Liver (tissue), 9 donors: ENCODE data around the gene MAP1LC3B. TPM values are rescaled to one million over a fixed set of nuclear protein-coding genes. Genes with fewer than 3 reads are reported as not detected.

Experiments
- DNase-seq: peaks from one replicate; pipeline ENCODE4 v3.0.0-alpha.2; 2017; ENCODE audit warnings: low spot score
- H3K27ac ChIP-seq, 2 donors: one replicate each; pipeline ENCODE4 v1.7.0; 2013; ENCODE audit warnings: inconsistent platforms in 2 of 2, low read length in 2 of 2, control low read depth in 1 of 2, low read depth in 1 of 2, mild to moderate bottlenecking in 1 of 2
- H3K27me3 ChIP-seq, 4 donors: one replicate each; pipeline versions ENCODE4 v1.6.1 to v1.7.0; 2013; ENCODE audit warnings: low read length in 3 of 4, inconsistent platforms in 1 of 4, mild to moderate bottlenecking in 1 of 4, moderate library complexity in 1 of 4; ENCODE audit not compliant: control insufficient read depth in 4 of 4, insufficient read depth in 4 of 4
- H3K36me3 ChIP-seq, 4 donors: one replicate each; pipeline versions ENCODE4 v1.6.1 to v1.7.0; 2013; ENCODE audit warnings: low read length in 3 of 4, mild to moderate bottlenecking in 3 of 4, low read depth in 1 of 4, moderate library complexity in 1 of 4; ENCODE audit not compliant: control insufficient read depth in 4 of 4, insufficient read depth in 3 of 4
- H3K4me1 ChIP-seq, 4 donors: one replicate each; pipeline versions ENCODE4 v1.6.1 to v1.7.0; 2013; ENCODE audit warnings: low read length in 3 of 4, mild to moderate bottlenecking in 3 of 4, moderate library complexity in 1 of 4; ENCODE audit not compliant: control insufficient read depth in 4 of 4, insufficient read depth in 4 of 4
- H3K4me3 ChIP-seq, 3 donors: one replicate each; pipeline versions ENCODE4 v1.6.1 to v1.7.0; 2013; ENCODE audit warnings: low read length in 3 of 3, control low read depth in 1 of 3, low read depth in 1 of 3, mild to moderate bottlenecking in 1 of 3
- H3K9ac ChIP-seq, 2 donors: one replicate each; pipeline ENCODE4 v1.7.0; 2013; ENCODE audit warnings: low read length in 2 of 2, mild to moderate bottlenecking in 2 of 2, moderate library complexity in 2 of 2, control low read depth in 1 of 2, low read depth in 1 of 2
- H3K9me3 ChIP-seq, 4 donors: one replicate each; pipeline versions ENCODE4 v1.6.1 to v1.7.0; 2013; ENCODE audit warnings: low read length in 3 of 4; ENCODE audit not compliant: control insufficient read depth in 4 of 4
- EGR1 ChIP-seq, 2 donors: IDR thresholded peaks; 2 replicates each; pipeline ENCODE4 v1.6.1; 2016 to 2018; ENCODE audit warnings: antibody characterized with exemption in 2 of 2, low read depth in 2 of 2
- FOXA1 ChIP-seq: IDR thresholded peaks from 2 replicates; pipeline ENCODE4 v1.6.1; 2016; ENCODE audit warnings: antibody characterized with exemption
- FOXA2 ChIP-seq: IDR thresholded peaks from 2 replicates; pipeline ENCODE4 v1.6.1; 2016; ENCODE audit warnings: antibody characterized with exemption
- GABPA ChIP-seq, 2 donors: IDR thresholded peaks in 1 of 2; conservative IDR thresholded peaks in 1 of 2; 2 replicates each; pipeline ENCODE4 v1.6.1; 2016; ENCODE audit warnings: antibody characterized with exemption in 2 of 2, mild to moderate bottlenecking in 1 of 2, moderate library complexity in 1 of 2
- HNF4A ChIP-seq, 2 donors: conservative IDR thresholded peaks; 2 replicates each; pipeline ENCODE4 v1.6.1; 2016; ENCODE audit warnings: antibody characterized with exemption in 2 of 2, mild to moderate bottlenecking in 2 of 2
- HNF4G ChIP-seq: IDR thresholded peaks from 2 replicates; pipeline ENCODE4 v1.6.1; 2016; ENCODE audit warnings: antibody characterized with exemption
- JUND ChIP-seq, 2 donors: IDR thresholded peaks; 2 replicates each; pipeline ENCODE4 v1.6.1; 2016; ENCODE audit warnings: antibody characterized with exemption in 2 of 2
- NR2F2 ChIP-seq: IDR thresholded peaks from 2 replicates; pipeline ENCODE4 v1.6.1; 2016; ENCODE audit warnings: antibody characterized with exemption
- RAD21 ChIP-seq, 2 donors: IDR thresholded peaks; 2 replicates each; pipeline ENCODE4 v1.6.1; 2016; ENCODE audit warnings: antibody characterized with exemption in 2 of 2, mild to moderate bottlenecking in 2 of 2
- RXRA ChIP-seq, 2 donors: IDR thresholded peaks; 2 replicates each; pipeline ENCODE4 v1.6.1; 2017 to 2018; ENCODE audit warnings: antibody characterized with exemption in 2 of 2, mild to moderate bottlenecking in 1 of 2
- TAF1 ChIP-seq: conservative IDR thresholded peaks from 2 replicates; pipeline ENCODE4 v1.6.1; 2016; ENCODE audit warnings: antibody characterized with exemption, mild to moderate bottlenecking
- YY1 ChIP-seq: IDR thresholded peaks from 2 replicates; pipeline ENCODE4 v1.6.1; 2016; ENCODE audit warnings: antibody characterized with exemption, mild to moderate bottlenecking
- ZBTB33 ChIP-seq: IDR thresholded peaks from 2 replicates; pipeline ENCODE4 v1.6.1; 2016; ENCODE audit warnings: antibody characterized with exemption
- WGBS: extraction: QIAGEN DNeasy Blood & Tissue Kit; methylation state at CpG from one replicate; pipeline ENCODE4 v1.1.7; 2013; 5-methylcytosine and 5-hydroxymethylcytosine counted together
- polyA plus RNA-seq, 2 donors: library from polyadenylated mRNA; stranded (reverse) in 1 of 2; unstranded in 1 of 2; fragments of 200-250 nt in 1 of 2; fragments of >200 nt in 1 of 2; fragmentation: Nextera tagmentation in 1 of 2; extraction: Ambion mirVana in 1 of 2; gene quantifications; one replicate each; pipeline versions ENCODE4 v1.2.1 to v1.2.3, GENCODE V29; 2013 to 2015
- total RNA-seq, 2 donors: library from RNA; depleted of rRNA; stranded (reverse); fragments of >200 nt; gene quantifications; one replicate each; pipeline ENCODE4 v1.2.3, GENCODE V29; 2014
- TF ChIP-seq, protein P1 (sequence below): IDR thresholded peaks from 2 replicates; pipeline ENCODE4 v1.6.1; 2016; ENCODE audit warnings: antibody characterized with exemption
- TF ChIP-seq, protein P2 (sequence below): IDR thresholded peaks from 2 replicates; pipeline ENCODE4 v1.6.1; 2016; ENCODE audit warnings: antibody characterized with exemption
- TF ChIP-seq, protein P3 (sequence below): IDR thresholded peaks from 2 replicates; pipeline ENCODE4 v1.6.1; 2016; ENCODE audit warnings: antibody characterized with exemption, mild to moderate bottlenecking
- TF ChIP-seq, protein P4 (sequence below): fragments of 150-350 bp; IDR thresholded peaks from 2 replicates; pipeline ENCODE4 v1.5.1; 2017; ENCODE audit warnings: improper control_type of control experiment, low read depth, low read length; ENCODE audit not compliant: missing input control
- donor health status: healthy.
- donor health status: healthy.
- donor health status: healthy.
- donor health status: healthy.
- donor health status: healthy.

Gene MAP1LC3B
- total and polyA plus RNA-seq, 4 donors = 10.3 to 36.3 (median 15.7) TPM

GRCh38 chr16:87351320-87351698 is 40.8 kb upstream of the MAP1LC3B start:
- 78% methylated on average over 9 of the region's 9 CpGs for WGBS
- H3K4me1 ChIP-seq = peaks cover 0 to 2% (median 0%) of the 10 kb centered on the region in 4 donors
- no peak overlapping the region for H3K4me3 ChIP-seq
- H3K9ac ChIP-seq = no peak overlapping the region
- no peak overlapping the region for H3K27ac ChIP-seq
- H3K9me3 ChIP-seq = no peaks in the 10 kb centered on the region
- no peak for TF ChIP-seq FOXA2
- no peak for TF ChIP-seq HNF4A (conservative IDR thresholded peaks at IDR 0.05)
- TF ChIP-seq ZBTB33 = no peak
- no peak for TF ChIP-seq EGR1 (IDR thresholded peaks at IDR 0.05; ENCODE audit: low read depth in 2 of 2)
- no peak for TF ChIP-seq TAF1
- TF ChIP-seq GABPA (IDR thresholded peaks at IDR 0.05 in 1 of 2, conservative IDR thresholded peaks at IDR 0.05 in 1 of 2) = no peak
- TF ChIP-seq NR2F2 = no peak
- TF ChIP-seq, protein P1, sequence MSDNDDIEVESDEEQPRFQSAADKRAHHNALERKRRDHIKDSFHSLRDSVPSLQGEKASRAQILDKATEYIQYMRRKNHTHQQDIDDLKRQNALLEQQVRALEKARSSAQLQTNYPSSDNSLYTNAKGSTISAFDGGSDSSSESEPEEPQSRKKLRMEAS = no peak
- TF ChIP-seq RAD21 (IDR thresholded peaks at IDR 0.05) = no peak
- TF ChIP-seq YY1 = no peak
- TF ChIP-seq, protein P2, sequence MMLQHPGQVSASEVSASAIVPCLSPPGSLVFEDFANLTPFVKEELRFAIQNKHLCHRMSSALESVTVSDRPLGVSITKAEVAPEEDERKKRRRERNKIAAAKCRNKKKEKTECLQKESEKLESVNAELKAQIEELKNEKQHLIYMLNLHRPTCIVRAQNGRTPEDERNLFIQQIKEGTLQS = no peak
- TF ChIP-seq, protein P3, sequence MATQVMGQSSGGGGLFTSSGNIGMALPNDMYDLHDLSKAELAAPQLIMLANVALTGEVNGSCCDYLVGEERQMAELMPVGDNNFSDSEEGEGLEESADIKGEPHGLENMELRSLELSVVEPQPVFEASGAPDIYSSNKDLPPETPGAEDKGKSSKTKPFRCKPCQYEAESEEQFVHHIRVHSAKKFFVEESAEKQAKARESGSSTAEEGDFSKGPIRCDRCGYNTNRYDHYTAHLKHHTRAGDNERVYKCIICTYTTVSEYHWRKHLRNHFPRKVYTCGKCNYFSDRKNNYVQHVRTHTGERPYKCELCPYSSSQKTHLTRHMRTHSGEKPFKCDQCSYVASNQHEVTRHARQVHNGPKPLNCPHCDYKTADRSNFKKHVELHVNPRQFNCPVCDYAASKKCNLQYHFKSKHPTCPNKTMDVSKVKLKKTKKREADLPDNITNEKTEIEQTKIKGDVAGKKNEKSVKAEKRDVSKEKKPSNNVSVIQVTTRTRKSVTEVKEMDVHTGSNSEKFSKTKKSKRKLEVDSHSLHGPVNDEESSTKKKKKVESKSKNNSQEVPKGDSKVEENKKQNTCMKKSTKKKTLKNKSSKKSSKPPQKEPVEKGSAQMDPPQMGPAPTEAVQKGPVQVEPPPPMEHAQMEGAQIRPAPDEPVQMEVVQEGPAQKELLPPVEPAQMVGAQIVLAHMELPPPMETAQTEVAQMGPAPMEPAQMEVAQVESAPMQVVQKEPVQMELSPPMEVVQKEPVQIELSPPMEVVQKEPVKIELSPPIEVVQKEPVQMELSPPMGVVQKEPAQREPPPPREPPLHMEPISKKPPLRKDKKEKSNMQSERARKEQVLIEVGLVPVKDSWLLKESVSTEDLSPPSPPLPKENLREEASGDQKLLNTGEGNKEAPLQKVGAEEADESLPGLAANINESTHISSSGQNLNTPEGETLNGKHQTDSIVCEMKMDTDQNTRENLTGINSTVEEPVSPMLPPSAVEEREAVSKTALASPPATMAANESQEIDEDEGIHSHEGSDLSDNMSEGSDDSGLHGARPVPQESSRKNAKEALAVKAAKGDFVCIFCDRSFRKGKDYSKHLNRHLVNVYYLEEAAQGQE = no peak
- DNase-seq = no peak
- H3K27me3 ChIP-seq = no peaks in the 10 kb centered on the region
- H3K36me3 ChIP-seq = peaks cover 3 to 20% (median 10%) of the 10 kb centered on the region in 4 donors

DNA sequence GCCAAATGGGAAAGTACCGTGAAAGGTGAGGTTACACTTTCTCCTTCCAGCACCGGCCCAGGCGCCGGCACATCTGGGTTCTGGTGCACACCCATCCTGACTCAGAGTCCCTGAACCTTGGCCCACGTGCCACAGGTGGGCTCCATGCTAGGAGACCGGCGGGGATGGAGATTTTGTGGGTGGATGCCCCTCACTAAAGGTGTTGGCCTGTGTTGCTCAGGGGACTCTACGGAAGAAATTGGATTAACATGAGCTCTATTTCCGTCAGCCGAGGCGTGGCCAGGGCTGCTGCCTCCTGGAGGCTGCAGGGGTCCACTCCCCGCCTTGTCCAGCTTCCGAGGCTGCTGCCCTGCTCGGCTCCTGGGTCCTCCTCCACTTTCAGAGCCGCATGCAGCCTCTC is 39.3 kb upstream of the MAP1LC3B start:
- WGBS = 94% methylated on average over 15 of the region's 15 CpGs
- peaks cover 0 to 22% (median 9%) of the 10 kb centered on the region in 4 donors for H3K36me3 ChIP-seq
- DNase-seq = no peak
- no peak for TF ChIP-seq JUND (IDR thresholded peaks at IDR 0.05)
- TF ChIP-seq NR2F2 = no peak
- TF ChIP-seq EGR1 (IDR thresholded peaks at IDR 0.05; ENCODE audit: low read depth in 2 of 2) = no peak
- TF ChIP-seq, protein P1 = no peak
- TF ChIP-seq GABPA (IDR thresholded peaks at IDR 0.05 in 1 of 2, conservative IDR thresholded peaks at IDR 0.05 in 1 of 2) = no peak
- TF ChIP-seq ZBTB33 = no peak
- TF ChIP-seq YY1 = no peak
- TF ChIP-seq, protein P4, sequence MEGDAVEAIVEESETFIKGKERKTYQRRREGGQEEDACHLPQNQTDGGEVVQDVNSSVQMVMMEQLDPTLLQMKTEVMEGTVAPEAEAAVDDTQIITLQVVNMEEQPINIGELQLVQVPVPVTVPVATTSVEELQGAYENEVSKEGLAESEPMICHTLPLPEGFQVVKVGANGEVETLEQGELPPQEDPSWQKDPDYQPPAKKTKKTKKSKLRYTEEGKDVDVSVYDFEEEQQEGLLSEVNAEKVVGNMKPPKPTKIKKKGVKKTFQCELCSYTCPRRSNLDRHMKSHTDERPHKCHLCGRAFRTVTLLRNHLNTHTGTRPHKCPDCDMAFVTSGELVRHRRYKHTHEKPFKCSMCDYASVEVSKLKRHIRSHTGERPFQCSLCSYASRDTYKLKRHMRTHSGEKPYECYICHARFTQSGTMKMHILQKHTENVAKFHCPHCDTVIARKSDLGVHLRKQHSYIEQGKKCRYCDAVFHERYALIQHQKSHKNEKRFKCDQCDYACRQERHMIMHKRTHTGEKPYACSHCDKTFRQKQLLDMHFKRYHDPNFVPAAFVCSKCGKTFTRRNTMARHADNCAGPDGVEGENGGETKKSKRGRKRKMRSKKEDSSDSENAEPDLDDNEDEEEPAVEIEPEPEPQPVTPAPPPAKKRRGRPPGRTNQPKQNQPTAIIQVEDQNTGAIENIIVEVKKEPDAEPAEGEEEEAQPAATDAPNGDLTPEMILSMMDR = no peak
- no peak for TF ChIP-seq FOXA1
- no peak for TF ChIP-seq FOXA2
- TF ChIP-seq HNF4A (conservative IDR thresholded peaks at IDR 0.05) = no peak
- TF ChIP-seq, protein P2 = no peak
- no peak for TF ChIP-seq HNF4G
- TF ChIP-seq RXRA (IDR thresholded peaks at IDR 0.05) = no peak
- TF ChIP-seq, protein P3 = no peak

More for the DNA sequence above, 39.3 kb upstream of the MAP1LC3B start:
- Histone ChIP-seq H3K4me1 (peaks cover 0 to 2% (median 0%) of the 10 kb centered on the region in 4 donors), H3K27ac (no peak overlapping the region), H3K4me3 (no peak overlapping the region), H3K27me3 (no peaks in the 10 kb centered on the region), H3K9ac (no peak overlapping the region), H3K9me3 (no peaks in the 10 kb centered on the region)
